ENCODE data around the gene XRCC5.

DNA sequence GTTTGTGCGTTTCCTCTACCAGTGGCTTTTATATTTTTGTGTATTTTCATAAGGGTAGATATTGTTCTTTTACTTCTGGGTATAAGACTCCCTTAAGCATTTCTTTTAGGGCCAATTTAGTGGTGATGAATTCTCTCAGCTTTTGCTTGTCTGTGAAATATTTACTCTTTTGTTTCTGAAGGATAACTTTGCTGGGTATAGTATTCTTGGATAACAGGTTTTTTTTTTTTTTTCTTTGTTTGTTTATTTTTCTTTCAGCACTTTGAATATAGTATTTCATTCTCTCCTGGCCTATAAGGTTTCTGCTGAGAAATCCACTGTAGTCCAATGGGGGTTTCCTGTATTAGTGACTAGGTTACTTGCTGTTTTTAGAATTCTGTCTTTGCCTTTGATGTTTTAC, 122.7 kb downstream of the XRCC5 start:
- no peak for TF ChIP-seq CTCF (IDR thresholded peaks at IDR 0.05; ENCODE audit: extremely low read depth in 1 of 2, insufficient read depth in 1 of 2, low read depth in 1 of 2, low read length in 2 of 2)
- TF ChIP-seq EZH2 (IDR thresholded peaks at IDR 0.05; ENCODE audit: borderline replicate concordance, low read depth, low read length, severe bottlenecking): no peak

Measured in endothelial cell of umbilical vein (primary cell).